ENCODE data around the gene SLC25A12. TPM values are rescaled to one million over a fixed set of nuclear protein-coding genes. Genes with fewer than 3 reads are reported as not detected.

The SLC25A12 gene
- total RNA-seq, 1 donor from 2014 or later = 10.8 TPM

GRCh38 chr2:171895786-171896185 is 1.7 kb upstream of the SLC25A12 start:
- no peak for DNase-seq
- Histone ChIP-seq H3K4me1 (peaks cover 14% of the 10 kb centered on the region), H3K9me3 (no peaks in the 10 kb centered on the region), H3K27ac (no peak overlapping the region), H3K27me3 (ENCODE audit: low read depth) (no peaks in the 10 kb centered on the region), H3K4me3 (no peak overlapping the region), H3K36me3 (peaks cover under 1% of the 10 kb centered on the region)
- intact Hi-C loops (cut with DNase I) = no loop called here
- ATAC-seq = no peak
- TF ChIP-seq CTCF (IDR thresholded peaks at IDR 0.05) = no peak

DNA sequence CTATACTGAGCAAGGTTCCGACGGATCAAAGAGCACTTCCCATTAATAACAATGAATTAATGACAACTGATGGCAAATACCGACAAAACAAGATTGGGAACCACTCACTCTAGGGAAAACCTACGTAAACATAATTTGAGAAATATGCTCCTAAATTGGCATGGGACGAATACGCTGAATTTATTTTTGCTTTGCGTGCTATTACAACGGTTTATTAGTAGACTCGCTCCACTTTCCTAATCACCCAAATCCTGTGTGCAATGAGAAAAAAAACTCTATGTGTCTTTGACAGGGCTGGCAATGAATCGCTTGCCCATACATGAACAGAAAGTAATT is 536 bp upstream of the SLC25A12 start:
- Histone ChIP-seq H3K9me3 (no peaks in the 10 kb centered on the region), H3K27ac (peak overlapping the region; percentile 85), H3K27me3 (ENCODE audit: low read depth) (no peaks in the 10 kb centered on the region), H3K36me3 (peaks cover 7% of the 10 kb centered on the region), H3K4me1 (peaks cover 14% of the 10 kb centered on the region), H3K4me3 (peak overlapping the region; percentile 91)
- ATAC-seq (no peak), DNase-seq (no peak)
- TF ChIP-seq CTCF (IDR thresholded peaks at IDR 0.05) = no peak
- intact Hi-C loops (cut with DNase I) = no loop called here

- ATAC-seq = no peak
- no peak for DNase-seq
- Histone ChIP-seq H3K27ac (peak overlapping the region; percentile 85), H3K36me3 (peaks cover 7% of the 10 kb centered on the region), H3K4me1 (peaks cover 14% of the 10 kb centered on the region), H3K27me3 (ENCODE audit: low read depth) (no peaks in the 10 kb centered on the region), H3K9me3 (no peaks in the 10 kb centered on the region), H3K4me3 (peak overlapping the region; percentile 91)
- no peak for TF ChIP-seq CTCF (IDR thresholded peaks at IDR 0.05)
- intact Hi-C loops (cut with DNase I) = no loop called here
These were observed 734 bp downstream of the SLC25A12 start for GRCh38 chr2:171893196-171893823.

- ATAC-seq (no peak), DNase-seq (no peak)
- Histone ChIP-seq H3K9me3 (no peaks in the 10 kb centered on the region), H3K27ac (no peak overlapping the region), H3K4me1 (peaks cover 11% of the 10 kb centered on the region), H3K27me3 (ENCODE audit: low read depth) (no peaks in the 10 kb centered on the region), H3K36me3 (peaks cover 7% of the 10 kb centered on the region), H3K4me3 (no peak overlapping the region)
- intact Hi-C loops (cut with DNase I) = no loop called here
- TF ChIP-seq CTCF (IDR thresholded peaks at IDR 0.05) = no peak
These were observed 4.2 kb downstream of the SLC25A12 start for GRCh38 chr2:171889808-171890207.

DNA sequence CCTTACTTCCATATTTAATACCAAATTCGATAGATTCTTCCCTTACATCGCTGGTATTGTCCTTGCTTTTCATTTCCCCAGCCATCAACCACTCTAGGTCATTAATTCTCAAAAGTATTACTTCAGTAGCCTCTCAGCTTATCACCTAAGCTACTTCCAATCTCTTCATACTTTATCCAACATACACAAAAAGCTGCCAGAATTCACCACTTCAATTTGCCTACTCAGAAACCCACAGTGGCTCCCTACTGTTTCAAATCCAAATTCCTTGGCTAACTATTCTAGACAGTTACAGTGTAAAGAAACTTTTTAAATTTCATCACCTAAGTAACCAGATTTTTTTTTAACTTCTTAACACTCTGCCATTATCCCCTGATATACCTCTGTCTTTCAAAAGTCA is 4.7 kb downstream of the SLC25A12 start:
- intact Hi-C loops (cut with DNase I) = no loop called here
- H3K4me3 ChIP-seq = no peak overlapping the region
- H3K27ac ChIP-seq = no peak overlapping the region
- H3K36me3 ChIP-seq = peaks cover 7% of the 10 kb centered on the region
- TF ChIP-seq CTCF (IDR thresholded peaks at IDR 0.05) = no peak
- H3K4me1 ChIP-seq = peaks cover 9% of the 10 kb centered on the region
- no peak for DNase-seq
- peak; percentile 16 to 54 for ATAC-seq
- H3K27me3 ChIP-seq (ENCODE audit: low read depth) = no peaks in the 10 kb centered on the region
- H3K9me3 ChIP-seq = no peaks in the 10 kb centered on the region
